H9 (cell line): Measurements from ENCODE around the gene VEGFA. TPM values are rescaled to one million over a fixed set of nuclear protein-coding genes. Genes with fewer than 3 reads are reported as not detected.

Experiments used
- DNase-seq: peaks from one replicate; pipeline ENCODE4 v3.0.0-alpha.2; 2017
- H2AFZ ChIP-seq: one replicate; pipeline ENCODE4 v1.6.1; 2013; ENCODE audit warnings: mild to moderate bottlenecking, low read length, control low read depth, moderate library complexity
- H2AK5ac ChIP-seq: 2 replicates; pipeline ENCODE4 v1.6.1; 2013; ENCODE audit warnings: low read length, control low read depth, mixed read lengths; ENCODE audit not compliant: insufficient read length
- H2BK120ac ChIP-seq: one replicate; pipeline ENCODE4 v1.6.1; 2013; ENCODE audit warnings: low read depth, mild to moderate bottlenecking, low read length, control low read depth, inconsistent platforms; ENCODE audit not compliant: poor library complexity, severe bottlenecking
- H2BK12ac ChIP-seq: 2 replicates; pipeline ENCODE4 v1.6.1; 2013; ENCODE audit warnings: low read length, control low read depth, mixed read lengths, low read depth; ENCODE audit not compliant: insufficient read length
- H2BK15ac ChIP-seq: 2 replicates; pipeline ENCODE4 v1.6.1; 2013; ENCODE audit warnings: low read depth, low read length, control low read depth
- H2BK20ac ChIP-seq: one replicate; pipeline ENCODE4 v1.6.1; 2013; ENCODE audit warnings: low read depth, mild to moderate bottlenecking, low read length, control low read depth, inconsistent platforms; ENCODE audit not compliant: poor library complexity, severe bottlenecking
- H2BK5ac ChIP-seq: 2 replicates; pipeline ENCODE4 v1.6.1; 2013; ENCODE audit warnings: low read length, control low read depth, mixed read lengths; ENCODE audit not compliant: insufficient read length
- H3K14ac ChIP-seq: 2 replicates; pipeline ENCODE4 v1.6.1; 2013; ENCODE audit warnings: low read length, control low read depth; ENCODE audit not compliant: insufficient read depth
- H3K18ac ChIP-seq: 2 replicates; pipeline ENCODE4 v1.6.1; 2013; ENCODE audit warnings: low read depth, mild to moderate bottlenecking, mixed read lengths, low read length, control low read depth; ENCODE audit not compliant: insufficient read length
- H3K23ac ChIP-seq: 2 replicates; pipeline ENCODE4 v1.6.1; 2013; ENCODE audit warnings: low read length, control low read depth, mixed read lengths, low read depth; ENCODE audit not compliant: insufficient read length
- H3K23me2 ChIP-seq: 2 replicates; pipeline ENCODE4 v1.6.1; 2013; ENCODE audit warnings: low read depth, mild to moderate bottlenecking, mixed read lengths, low read length, control low read depth; ENCODE audit not compliant: insufficient read length, poor library complexity, severe bottlenecking
- H3K27ac ChIP-seq: 2 replicates; pipeline ENCODE4 v1.5.1; 2013; ENCODE audit warnings: low read length, control low read depth, mixed read lengths, low read depth; ENCODE audit not compliant: insufficient read length
- H3K27me3 ChIP-seq: 2 replicates; pipeline ENCODE4 v1.6.1; 2013; ENCODE audit warnings: low read length, control low read depth, inconsistent platforms; ENCODE audit not compliant: insufficient read depth
- H3K4ac ChIP-seq: 2 replicates; pipeline ENCODE4 v1.6.1; 2013; ENCODE audit warnings: low read depth, mild to moderate bottlenecking, control low read depth, inconsistent platforms, low read length, moderate library complexity
- H3K4me1 ChIP-seq: 2 replicates; pipeline ENCODE4 v1.6.1; 2013; ENCODE audit warnings: low read length, control low read depth, inconsistent platforms; ENCODE audit not compliant: insufficient read depth
- H3K4me2 ChIP-seq: 2 replicates; pipeline ENCODE4 v1.6.1; 2013; ENCODE audit warnings: low read length, control low read depth, mixed read lengths; ENCODE audit not compliant: insufficient read length, insufficient read depth
- H3K56ac ChIP-seq: 2 replicates; pipeline ENCODE4 v1.6.1; 2013; ENCODE audit warnings: low read depth, mild to moderate bottlenecking, mixed read lengths, low read length, control low read depth; ENCODE audit not compliant: insufficient read length
- H3K79me1 ChIP-seq: 2 replicates; pipeline ENCODE4 v1.6.1; 2013; ENCODE audit warnings: low read depth, mild to moderate bottlenecking, moderate library complexity, low read length, control low read depth, inconsistent platforms; ENCODE audit not compliant: insufficient read depth, poor library complexity, severe bottlenecking
- H3K79me2 ChIP-seq: 2 replicates; pipeline ENCODE4 v1.6.1; 2013; ENCODE audit warnings: low read length, control low read depth, inconsistent platforms; ENCODE audit not compliant: insufficient read depth
- H3K9ac ChIP-seq: 2 replicates; pipeline ENCODE4 v1.6.1; 2013; ENCODE audit warnings: low read length, control low read depth, mixed read lengths; ENCODE audit not compliant: insufficient read length; ENCODE audit errors: extremely low read depth
- H3K9me3 ChIP-seq: one replicate; pipeline ENCODE4 v1.6.1; 2013; ENCODE audit warnings: low read depth, low read length, inconsistent platforms; ENCODE audit not compliant: control insufficient read depth
- H3T11ph ChIP-seq: one replicate; pipeline ENCODE4 v1.6.1; 2013; ENCODE audit warnings: mild to moderate bottlenecking, low read length, control low read depth, inconsistent platforms
- H4K20me1 ChIP-seq: one replicate; pipeline ENCODE4 v1.6.1; 2013; ENCODE audit not compliant: control insufficient read depth, insufficient read length, insufficient read depth
- H4K5ac ChIP-seq: 2 replicates; pipeline ENCODE4 v1.6.1; 2013; ENCODE audit warnings: low read depth, mild to moderate bottlenecking, mixed read lengths, low read length, control low read depth; ENCODE audit not compliant: insufficient read length
- H4K8ac ChIP-seq: replicated peaks from 2 replicates; pipeline ENCODE4 v1.6.1; 2013; ENCODE audit warnings: low read length, control low read depth, mixed read lengths, low read depth; ENCODE audit not compliant: insufficient read length
- H4K91ac ChIP-seq: 2 replicates; pipeline ENCODE4 v1.6.1; 2013; ENCODE audit warnings: low read depth, mild to moderate bottlenecking, moderate library complexity, mixed read lengths, low read length, control low read depth; ENCODE audit not compliant: insufficient read length
- H3K27ac Mint-ChIP-seq, 3 experiments: 2 replicates in 2 of 3; 3 replicates in 1 of 3; pipeline ENCODE4 v1.8.0; 2020 to 2021; ENCODE audit warnings: mixed read lengths in 3 of 3, mild to moderate bottlenecking in 1 of 3, moderate library complexity in 1 of 3
- H3K27me3 Mint-ChIP-seq: 2 replicates; pipeline ENCODE4 v1.8.0; 2021; ENCODE audit warnings: low read depth, mild to moderate bottlenecking, moderate library complexity, mixed read lengths
- H3K36me3 Mint-ChIP-seq, 3 experiments: 2 replicates in 2 of 3; 3 replicates in 1 of 3; pipeline ENCODE4 v1.8.0; 2020 to 2021; ENCODE audit warnings: low read depth in 3 of 3, mixed read lengths in 3 of 3; ENCODE audit not compliant: insufficient read depth in 1 of 3
- H3K4me1 Mint-ChIP-seq, 2 experiments: 2 replicates each; pipeline ENCODE4 v1.8.0; 2020; ENCODE audit warnings: mixed read lengths in 2 of 2
- H3K4me3 Mint-ChIP-seq, 2 experiments: 2 replicates in 1 of 2; 3 replicates in 1 of 2; pipeline ENCODE4 v1.8.0; 2020 to 2021; ENCODE audit warnings: mild to moderate bottlenecking in 2 of 2, mixed read lengths in 2 of 2, moderate library complexity in 1 of 2
- H3K9me3 Mint-ChIP-seq, 2 experiments: 2 replicates in 1 of 2; 3 replicates in 1 of 2; pipeline ENCODE4 v1.8.0; 2020; ENCODE audit warnings: mild to moderate bottlenecking in 2 of 2, mixed read lengths in 2 of 2, moderate library complexity in 1 of 2
- WGBS: extraction: QIAGEN DNeasy Blood & Tissue Kit; methylation state at CpG from one replicate; pipeline ENCODE4 v1.1.7; 2013; ENCODE audit warnings: missing lambda C conversion rate, low lambda C conversion rate, mixed read lengths; ENCODE audit not compliant: insufficient read length; ENCODE audit errors: extremely low coverage; 5-methylcytosine and 5-hydroxymethylcytosine counted together
- total RNA-seq: library from RNA; stranded (reverse); gene quantifications from 2 replicates; pipeline ENCODE4 v1.2.1, GENCODE V29; 2021
- TF ChIP-seq, protein P1 (sequence below): fragments of 200-600 bp; sonication (generic); conservative IDR thresholded peaks from 3 replicates; pipeline ENCODE4 v1.8.0; 2021; ENCODE audit warnings: antibody characterized with exemption, mild to moderate bottlenecking

Gene VEGFA
- total RNA-seq, 1 experiment from 2014 or later, result 47.9 TPM

DNA sequence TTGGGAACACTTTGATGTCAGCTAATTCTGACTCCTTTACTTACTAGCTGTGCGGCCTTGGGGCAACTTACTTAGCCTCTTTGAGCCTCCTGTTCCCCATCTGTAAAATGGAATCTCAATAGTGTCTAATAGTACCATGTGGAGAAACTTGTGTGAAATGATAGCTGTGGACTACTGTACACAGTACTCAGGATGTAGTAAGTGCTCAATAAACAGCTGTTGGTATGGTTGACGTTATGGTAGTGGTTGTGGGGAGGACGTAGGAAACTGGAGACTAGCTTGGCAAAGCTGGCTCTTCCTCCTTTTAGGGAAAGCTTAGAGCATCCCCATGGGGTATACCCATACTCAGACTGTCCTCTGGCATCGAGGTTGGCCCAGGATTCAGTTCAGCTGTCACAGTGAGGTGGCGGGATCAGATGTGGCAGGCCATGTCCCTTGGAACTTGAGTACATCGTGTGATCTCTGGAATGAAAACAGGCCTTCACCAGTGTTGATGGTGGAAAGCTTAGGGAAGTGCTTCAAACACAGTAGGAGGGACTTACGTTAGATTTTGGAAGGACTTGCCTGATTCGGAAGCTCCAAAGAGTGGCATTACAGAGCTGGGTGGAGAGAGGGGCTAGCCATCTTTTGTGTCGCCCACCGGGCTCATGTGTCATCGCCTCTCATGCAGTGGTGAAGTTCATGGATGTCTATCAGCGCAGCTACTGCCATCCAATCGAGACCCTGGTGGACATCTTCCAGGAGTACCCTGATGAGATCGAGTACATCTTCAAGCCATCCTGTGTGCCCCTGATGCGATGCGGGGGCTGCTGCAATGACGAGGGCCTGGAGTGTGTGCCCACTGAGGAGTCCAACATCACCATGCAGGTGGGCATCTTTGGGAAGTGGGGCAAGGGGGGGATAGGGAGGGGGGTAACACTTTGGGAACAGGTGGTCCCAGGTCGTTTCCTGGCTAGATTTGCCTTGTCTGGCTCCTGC, 7.1 kb downstream of the VEGFA start:
- no peak overlapping the region for H2AK5ac ChIP-seq
- Mint-ChIP-seq H3K9me3 (no peaks in the 10 kb centered on the region; a peak in 1 of 5 replicates), H3K36me3 (peaks cover 32 to 62% (median 54%) of the 10 kb centered on the region in 3 experiments), H3K4me3 (no peak overlapping the region), H3K4me1 (peaks cover 29 to 35% of the 10 kb centered on the region in 2 experiments), H3K27ac (peak overlapping the region in 1 of 3 experiments; percentile 53; a peak in 1 of 7 replicates), H3K27me3 (no peaks in the 10 kb centered on the region)
- no peak overlapping the region for H3K56ac ChIP-seq
- no peak overlapping the region for H2AFZ ChIP-seq
- no peak overlapping the region for H3K18ac ChIP-seq
- H3K27ac ChIP-seq, result no peak overlapping the region
- peaks cover 2% of the 10 kb centered on the region for H3K79me1 ChIP-seq
- no peak overlapping the region for H3T11ph ChIP-seq
- H4K8ac ChIP-seq, result no peak overlapping the region
- H4K5ac ChIP-seq, result no peak overlapping the region
- no peak overlapping the region for H3K9ac ChIP-seq
- peaks cover 8% of the 10 kb centered on the region for H3K23me2 ChIP-seq
- no peaks in the 10 kb centered on the region for H4K20me1 ChIP-seq
- peaks cover 5% of the 10 kb centered on the region; the same call in 1 of the 2 replicates for H3K4me1 ChIP-seq
- no peak overlapping the region for H3K23ac ChIP-seq
- no peak overlapping the region for H2BK12ac ChIP-seq
- TF ChIP-seq, protein P1, sequence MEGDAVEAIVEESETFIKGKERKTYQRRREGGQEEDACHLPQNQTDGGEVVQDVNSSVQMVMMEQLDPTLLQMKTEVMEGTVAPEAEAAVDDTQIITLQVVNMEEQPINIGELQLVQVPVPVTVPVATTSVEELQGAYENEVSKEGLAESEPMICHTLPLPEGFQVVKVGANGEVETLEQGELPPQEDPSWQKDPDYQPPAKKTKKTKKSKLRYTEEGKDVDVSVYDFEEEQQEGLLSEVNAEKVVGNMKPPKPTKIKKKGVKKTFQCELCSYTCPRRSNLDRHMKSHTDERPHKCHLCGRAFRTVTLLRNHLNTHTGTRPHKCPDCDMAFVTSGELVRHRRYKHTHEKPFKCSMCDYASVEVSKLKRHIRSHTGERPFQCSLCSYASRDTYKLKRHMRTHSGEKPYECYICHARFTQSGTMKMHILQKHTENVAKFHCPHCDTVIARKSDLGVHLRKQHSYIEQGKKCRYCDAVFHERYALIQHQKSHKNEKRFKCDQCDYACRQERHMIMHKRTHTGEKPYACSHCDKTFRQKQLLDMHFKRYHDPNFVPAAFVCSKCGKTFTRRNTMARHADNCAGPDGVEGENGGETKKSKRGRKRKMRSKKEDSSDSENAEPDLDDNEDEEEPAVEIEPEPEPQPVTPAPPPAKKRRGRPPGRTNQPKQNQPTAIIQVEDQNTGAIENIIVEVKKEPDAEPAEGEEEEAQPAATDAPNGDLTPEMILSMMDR, result no peak
- no peaks in the 10 kb centered on the region for H3K9me3 ChIP-seq
- H2BK120ac ChIP-seq, result no peak overlapping the region
- H3K4ac ChIP-seq, result no peak overlapping the region
- no peak overlapping the region for H3K4me2 ChIP-seq
- H2BK5ac ChIP-seq, result no peak overlapping the region
- no peak overlapping the region for H3K14ac ChIP-seq
- no peak overlapping the region for H2BK20ac ChIP-seq
- no peak overlapping the region for H4K91ac ChIP-seq
- WGBS, result no CpG with 5 or more reads among the region's 18 CpGs
- peaks cover 3% of the 10 kb centered on the region; the same call in 1 of the 2 replicates for H3K79me2 ChIP-seq
- no peaks in the 10 kb centered on the region for H3K27me3 ChIP-seq
- no peak overlapping the region for H2BK15ac ChIP-seq
- no peak for DNase-seq
